HG02588 (cell line): ENCODE data around the gene ATP2C2.
"Not testable (repeated sequence)": the region's sequence is repeated elsewhere in the genome, so short reads cannot be mapped to it uniquely, and the experiment has no call there.

Source experiments
- ATAC-seq: cut with Tn5 transposase; IDR thresholded peaks from one replicate; pipeline ENCODE4 v1.9.1; 2021; ENCODE audit warnings: mild to moderate bottlenecking, moderate library complexity; ENCODE audit not compliant: unreplicated experiment

Gene ATP2C2

GRCh38 chr16:84368308-84368996, at the start of gene ATP2C2:
Gene ATP2C2 (plus strand): TSS chr16:84368538. CDS start chr16:84368616, 78 bp downstream.
- no peak for ATAC-seq

GRCh38 chr16:84319146-84319760, 49.1 kb upstream of the ATP2C2 start:
- ATAC-seq = no peak

GRCh38 chr16:84320511-84320910, 47.8 kb upstream of the ATP2C2 start:
- no peak for ATAC-seq

- ATAC-seq = no peak
Observed at GRCh38 chr16:84321932-84322331, 46.4 kb upstream of the ATP2C2 start.

GRCh38 chr16:84322749-84323148, 45.6 kb upstream of the ATP2C2 start:
- no peak for ATAC-seq

GRCh38 chr16:84323606-84324005, 44.7 kb upstream of the ATP2C2 start:
- ATAC-seq = no peak

GRCh38 chr16:84324434-84325262, 43.7 kb upstream of the ATP2C2 start:
- no peak for ATAC-seq

- no peak for ATAC-seq
Observed at GRCh38 chr16:84326545-84326944, 41.8 kb upstream of the ATP2C2 start.

GRCh38 chr16:84327926-84328505, 40.3 kb upstream of the ATP2C2 start:
- no peak for ATAC-seq

GRCh38 chr16:84329016-84329415, 39.3 kb upstream of the ATP2C2 start:
- no peak for ATAC-seq

- no peak for ATAC-seq
Observed at GRCh38 chr16:84329843-84330684, 38.3 kb upstream of the ATP2C2 start.

GRCh38 chr16:84330685-84331050, 37.7 kb upstream of the ATP2C2 start:
- no peak for ATAC-seq

GRCh38 chr16:84331998-84332780, 36.1 kb upstream of the ATP2C2 start:
- no peak for ATAC-seq

- ATAC-seq = no peak
Observed at GRCh38 chr16:84332975-84333684, 35.2 kb upstream of the ATP2C2 start.

GRCh38 chr16:84334058-84334457, 34.3 kb upstream of the ATP2C2 start:
- ATAC-seq = no peak

- no peak for ATAC-seq
Observed at GRCh38 chr16:84334482-84334881, 33.9 kb upstream of the ATP2C2 start.

GRCh38 chr16:84337236-84337635, 31.1 kb upstream of the ATP2C2 start:
- not testable (repeated sequence) for ATAC-seq

- no peak for ATAC-seq
Observed at GRCh38 chr16:84339311-84339710, 29.0 kb upstream of the ATP2C2 start.

- no peak for ATAC-seq
Observed at GRCh38 chr16:84339766-84340165, 28.6 kb upstream of the ATP2C2 start.
